OCI-LY3 (cell line): ENCODE results near the gene THUMPD2.

Source experiments
- EZH2phosphoT487 ChIP-seq: fragments of 200-600 bp; shearing (Covaris generic); IDR thresholded peaks from 2 replicates; pipeline ENCODE4 v1.6.1; 2018; ENCODE audit warnings: antibody characterized with exemption, mixed run types, low read depth
- TF ChIP-seq, protein P1 (sequence below): fragments of 200-600, 300-600 bp; sonication (generic); IDR thresholded peaks from 2 replicates; pipeline ENCODE4 v1.5.1; 2014; ENCODE audit warnings: antibody characterized with exemption, low read length, low read depth

DNA sequence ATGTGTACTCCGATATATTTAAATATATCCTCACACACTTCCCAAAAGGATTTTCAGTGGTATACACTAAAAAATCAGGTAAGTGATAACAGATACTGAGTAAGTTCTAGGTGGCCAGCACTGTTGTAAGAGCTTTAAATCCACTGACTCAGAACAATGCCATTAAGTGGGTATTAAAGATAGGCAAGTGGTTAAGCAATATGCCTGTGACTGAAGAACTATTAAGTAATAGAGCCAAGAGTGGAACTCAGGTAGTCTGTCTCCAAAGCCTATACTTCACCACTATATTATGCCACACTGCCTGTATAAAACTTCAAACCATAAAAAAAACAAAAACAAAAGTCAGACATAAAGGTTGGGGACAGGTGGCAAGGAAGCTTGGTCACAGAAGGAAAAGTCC lies 37.2 kb downstream of the THUMPD2 start:
- TF ChIP-seq, protein P1, sequence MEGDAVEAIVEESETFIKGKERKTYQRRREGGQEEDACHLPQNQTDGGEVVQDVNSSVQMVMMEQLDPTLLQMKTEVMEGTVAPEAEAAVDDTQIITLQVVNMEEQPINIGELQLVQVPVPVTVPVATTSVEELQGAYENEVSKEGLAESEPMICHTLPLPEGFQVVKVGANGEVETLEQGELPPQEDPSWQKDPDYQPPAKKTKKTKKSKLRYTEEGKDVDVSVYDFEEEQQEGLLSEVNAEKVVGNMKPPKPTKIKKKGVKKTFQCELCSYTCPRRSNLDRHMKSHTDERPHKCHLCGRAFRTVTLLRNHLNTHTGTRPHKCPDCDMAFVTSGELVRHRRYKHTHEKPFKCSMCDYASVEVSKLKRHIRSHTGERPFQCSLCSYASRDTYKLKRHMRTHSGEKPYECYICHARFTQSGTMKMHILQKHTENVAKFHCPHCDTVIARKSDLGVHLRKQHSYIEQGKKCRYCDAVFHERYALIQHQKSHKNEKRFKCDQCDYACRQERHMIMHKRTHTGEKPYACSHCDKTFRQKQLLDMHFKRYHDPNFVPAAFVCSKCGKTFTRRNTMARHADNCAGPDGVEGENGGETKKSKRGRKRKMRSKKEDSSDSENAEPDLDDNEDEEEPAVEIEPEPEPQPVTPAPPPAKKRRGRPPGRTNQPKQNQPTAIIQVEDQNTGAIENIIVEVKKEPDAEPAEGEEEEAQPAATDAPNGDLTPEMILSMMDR: no peak
- no peak for TF ChIP-seq EZH2phosphoT487
